ENCODE data around the gene HNF1B.
A peak's percentile ranks its signal among the peaks of the same experiment; 100 is the strongest.

Gene HNF1B

DNA sequence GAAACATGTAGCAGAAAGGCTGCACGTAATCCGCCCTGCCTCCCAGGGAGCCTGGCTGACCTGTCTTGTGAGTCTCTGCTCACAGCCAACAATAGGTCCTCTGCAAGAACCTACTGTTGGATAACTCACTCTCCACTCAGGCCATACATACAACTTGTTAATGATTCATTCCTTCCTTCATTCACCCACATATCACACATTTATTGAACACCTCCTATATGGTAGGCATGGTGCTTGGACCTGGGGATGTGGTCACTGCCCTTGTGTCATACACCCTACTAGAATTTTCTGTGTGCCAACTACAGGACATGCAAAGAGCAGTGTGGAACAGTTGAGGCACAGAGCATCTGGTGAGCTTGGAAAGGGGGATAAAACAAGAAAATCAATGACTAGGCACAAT, 28.1 kb upstream of the HNF1B start:
- Histone ChIP-seq H3K4me3 (no peak overlapping the region), H3K36me3 (replicated peaks) (no peaks in the 10 kb centered on the region), H3K9me3 (peaks cover 4% of the 10 kb centered on the region; the same call in 1 of the 2 replicates), H3K4me1 (no peaks in the 10 kb centered on the region), H3K27me3 (ENCODE audit: low read depth) (no peaks in the 10 kb centered on the region)
- in situ Hi-C loops (cut with MboI; ENCODE audit: low sequenced_read_pairs) = no loop called here
- DNase-seq (ENCODE audit: low spot score in 2 of 2) = no peak

DNA sequence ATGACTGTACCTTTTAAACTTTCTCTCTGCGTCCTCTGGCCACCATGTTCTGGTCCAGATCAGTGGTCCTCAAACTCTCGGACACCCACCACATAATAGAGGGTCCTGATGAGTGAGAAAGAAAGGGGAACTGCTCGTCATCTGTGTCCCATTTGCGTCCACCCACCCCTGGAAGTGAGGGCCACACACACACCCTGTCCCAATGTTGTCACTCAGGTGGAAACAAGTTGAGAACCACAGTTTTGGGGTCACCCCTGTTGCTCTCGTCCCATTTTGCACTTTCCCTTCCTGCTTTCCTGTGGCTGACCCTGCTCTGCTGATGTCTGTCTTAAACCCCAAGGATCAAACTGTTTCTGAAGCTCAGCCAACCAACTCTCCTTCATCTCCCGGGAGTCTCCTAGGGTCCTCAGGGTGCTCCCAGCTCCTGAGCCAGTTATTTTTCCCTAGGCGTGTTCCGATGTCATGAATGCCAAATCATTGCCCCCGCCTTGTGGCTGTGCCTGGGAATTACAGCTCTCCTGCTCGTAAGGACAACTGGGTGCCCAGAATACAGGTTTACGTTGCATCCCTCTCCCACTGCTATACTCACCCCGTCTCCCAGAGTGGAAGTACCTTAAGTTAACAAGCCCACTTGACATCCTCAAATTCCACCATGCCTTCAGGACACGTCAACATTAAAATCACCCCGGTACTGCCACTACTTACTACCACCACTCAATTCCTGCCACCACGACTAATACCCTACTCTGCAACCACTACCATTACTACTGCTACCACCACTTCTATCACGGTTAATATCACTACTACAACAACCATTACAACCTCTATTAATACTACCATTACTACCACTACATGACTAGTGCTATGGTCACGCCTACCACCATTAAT, 26.0 kb upstream of the HNF1B start:
- no peaks in the 10 kb centered on the region for H3K4me1 ChIP-seq
- in situ Hi-C loops (cut with MboI; ENCODE audit: low sequenced_read_pairs) = no loop called here
- peak; percentile 21 to 81 for DNase-seq (ENCODE audit: low spot score in 2 of 2)
- H3K4me3 ChIP-seq = no peak overlapping the region
- H3K36me3 ChIP-seq (replicated peaks) = no peaks in the 10 kb centered on the region
- H3K27me3 ChIP-seq (ENCODE audit: low read depth) = no peaks in the 10 kb centered on the region
- peaks cover 4% of the 10 kb centered on the region; the same call in 1 of the 2 replicates for H3K9me3 ChIP-seq

DNA sequence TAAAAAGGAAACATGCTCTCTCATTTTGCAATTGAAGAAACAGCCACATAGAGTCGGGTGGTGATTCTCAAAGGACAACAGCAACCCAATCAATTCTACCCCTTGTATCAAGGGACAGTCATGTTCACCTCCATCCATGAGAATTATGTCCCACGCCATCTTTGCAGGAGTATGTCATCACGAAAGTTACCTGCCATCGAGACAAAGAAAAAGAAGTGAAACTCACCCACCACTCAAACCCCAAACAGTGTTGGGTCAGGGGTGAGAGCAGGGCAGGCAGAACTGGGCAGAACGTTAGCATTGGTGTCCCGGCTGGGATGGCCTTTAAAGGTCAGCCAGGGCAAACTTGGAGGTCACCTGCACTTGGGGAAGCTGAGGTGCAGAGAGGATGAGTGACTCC, 24.2 kb upstream of the HNF1B start:
- DNase-seq (ENCODE audit: low spot score in 2 of 2) = no peak

DNA sequence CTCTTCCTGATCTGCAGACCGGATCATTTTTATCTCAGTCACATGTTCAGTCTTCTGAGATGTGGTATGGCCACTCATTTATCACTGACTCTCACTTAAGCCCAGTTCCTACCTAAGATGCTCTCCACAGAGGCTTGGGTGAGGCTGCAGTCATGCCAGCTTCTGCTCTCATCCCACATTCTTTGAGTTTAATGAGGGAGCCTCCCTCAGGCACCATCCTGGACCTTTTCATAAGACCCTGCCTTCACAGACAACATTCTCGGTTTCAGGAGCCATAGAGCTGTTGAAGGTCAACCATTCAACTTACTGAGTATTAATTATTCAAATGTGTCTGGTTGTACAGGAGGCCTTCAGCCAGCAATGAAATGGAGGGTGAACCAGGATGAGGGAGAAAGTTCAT, 23.6 kb upstream of the HNF1B start:
- no peak for DNase-seq (ENCODE audit: low spot score in 2 of 2)
- Histone ChIP-seq H3K9me3 (peaks cover 4% of the 10 kb centered on the region; the same call in 1 of the 2 replicates), H3K4me3 (no peak overlapping the region), H3K4me1 (peaks cover 3% of the 10 kb centered on the region; the same call in 1 of the 2 replicates), H3K36me3 (replicated peaks) (no peaks in the 10 kb centered on the region), H3K27me3 (ENCODE audit: low read depth) (no peaks in the 10 kb centered on the region)
- in situ Hi-C loops (cut with MboI; ENCODE audit: low sequenced_read_pairs) = no loop called here

More for the DNA sequence above, 24.2 kb upstream of the HNF1B start:
- H3K27me3 ChIP-seq (ENCODE audit: low read depth) = no peaks in the 10 kb centered on the region
- no peaks in the 10 kb centered on the region for H3K36me3 ChIP-seq (replicated peaks)
- H3K4me3 ChIP-seq = no peak overlapping the region
- peaks cover 3% of the 10 kb centered on the region; the same call in 1 of the 2 replicates for H3K4me1 ChIP-seq
- H3K9me3 ChIP-seq = peaks cover 4% of the 10 kb centered on the region; the same call in 1 of the 2 replicates
- in situ Hi-C loops (cut with MboI; ENCODE audit: low sequenced_read_pairs) = no loop called here

DNA sequence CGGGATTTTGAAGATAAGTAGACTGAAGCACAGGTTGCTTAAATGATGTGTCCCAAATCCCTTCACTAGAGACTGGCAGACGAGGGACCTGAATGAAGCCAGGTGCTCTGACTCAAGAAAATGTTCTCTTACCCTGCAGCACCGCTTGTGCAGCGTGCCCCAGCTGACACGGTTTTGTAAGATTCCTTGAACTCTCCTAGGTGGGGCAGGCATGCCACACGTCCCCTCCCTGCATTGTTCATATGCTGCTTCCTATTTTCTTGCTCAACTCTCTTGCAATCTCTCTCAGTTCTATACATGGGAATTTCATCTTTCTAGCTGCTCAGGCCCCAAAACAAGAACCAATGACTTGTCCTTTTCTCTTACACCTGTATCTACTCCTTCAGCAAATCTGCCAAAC, 22.1 kb upstream of the HNF1B start:
- Histone ChIP-seq H3K4me3 (no peak overlapping the region), H3K27me3 (ENCODE audit: low read depth) (no peaks in the 10 kb centered on the region), H3K36me3 (replicated peaks) (no peaks in the 10 kb centered on the region), H3K4me1 (peaks cover 3% of the 10 kb centered on the region; the same call in 1 of the 2 replicates), H3K9me3 (peaks cover 4% of the 10 kb centered on the region; the same call in 1 of the 2 replicates)
- DNase-seq (ENCODE audit: low spot score in 2 of 2) = no peak
- in situ Hi-C loops (cut with MboI; ENCODE audit: low sequenced_read_pairs) = no loop called here

DNA sequence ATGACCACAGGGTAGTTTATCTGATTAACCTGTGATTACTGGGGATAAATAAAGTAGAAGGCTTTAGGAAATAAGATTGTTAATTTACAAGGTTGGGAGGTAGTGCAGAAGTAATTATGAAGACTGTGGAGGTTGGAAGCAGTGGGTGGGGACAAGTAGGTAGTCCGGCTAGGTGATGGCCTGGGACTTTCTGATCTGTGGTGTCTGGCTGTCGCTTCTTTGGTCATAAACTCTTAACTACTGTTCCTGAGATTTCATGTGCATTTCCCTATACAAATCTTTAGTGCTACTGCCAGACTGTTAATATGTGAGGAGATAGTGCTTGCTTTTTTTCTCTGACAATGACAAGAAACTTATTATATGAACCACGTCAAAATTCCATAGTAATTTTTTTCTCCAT, 19.5 kb upstream of the HNF1B start:
- peaks cover 4% of the 10 kb centered on the region; the same call in 1 of the 2 replicates for H3K9me3 ChIP-seq
- H3K4me1 ChIP-seq = peaks cover 3% of the 10 kb centered on the region; the same call in 1 of the 2 replicates
- no peaks in the 10 kb centered on the region for H3K27me3 ChIP-seq (ENCODE audit: low read depth)
- no peak overlapping the region for H3K4me3 ChIP-seq
- DNase-seq (ENCODE audit: low spot score in 2 of 2) = no peak
- in situ Hi-C loops (cut with MboI; ENCODE audit: low sequenced_read_pairs) = no loop called here
- H3K36me3 ChIP-seq (replicated peaks) = no peaks in the 10 kb centered on the region

DNA sequence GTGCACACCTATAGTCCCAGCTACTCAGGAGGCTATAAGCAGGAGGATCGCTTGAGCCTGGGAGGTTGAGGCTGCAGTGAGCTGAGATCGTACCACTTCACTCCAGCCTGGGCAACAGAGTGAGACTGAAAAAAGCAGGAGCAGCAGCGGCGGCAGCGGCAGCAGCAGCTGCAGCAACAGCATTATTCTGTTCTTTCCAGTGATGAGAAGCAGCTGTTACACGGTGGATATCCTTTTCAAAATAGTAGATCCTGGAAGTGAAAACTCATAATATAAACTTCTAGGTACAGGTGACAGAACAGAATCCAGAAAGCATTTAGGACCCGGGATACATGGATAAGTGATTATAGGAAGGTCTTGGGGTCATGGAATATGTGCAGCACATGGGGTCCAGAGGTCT, 17.8 kb upstream of the HNF1B start:
- H3K27me3 ChIP-seq (ENCODE audit: low read depth) = no peaks in the 10 kb centered on the region
- in situ Hi-C loops (cut with MboI; ENCODE audit: low sequenced_read_pairs) = no loop called here
- no peaks in the 10 kb centered on the region for H3K9me3 ChIP-seq
- H3K4me3 ChIP-seq = no peak overlapping the region
- H3K36me3 ChIP-seq (replicated peaks) = no peaks in the 10 kb centered on the region
- no peak for DNase-seq (ENCODE audit: low spot score in 2 of 2)
- H3K4me1 ChIP-seq = peaks cover 3% of the 10 kb centered on the region; the same call in 1 of the 2 replicates

DNA sequence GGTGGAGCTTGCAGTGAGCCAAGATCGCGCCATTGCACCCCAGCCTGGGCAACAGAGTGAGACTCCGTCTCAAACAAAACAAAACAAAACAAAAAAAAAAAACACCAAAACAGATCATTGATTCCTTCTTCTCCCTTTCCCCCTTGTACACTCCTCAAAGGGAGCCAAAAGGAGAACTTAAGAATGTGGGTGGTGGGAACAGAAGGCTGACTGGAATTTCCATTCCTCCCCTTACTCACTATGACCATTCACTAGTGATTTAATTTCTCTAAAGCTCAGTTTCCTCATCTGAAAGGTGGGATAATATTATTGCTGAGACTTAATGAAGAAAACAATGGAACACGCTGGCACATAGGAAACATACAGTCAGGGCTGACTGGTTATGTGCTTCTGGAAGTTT, 17.1 kb upstream of the HNF1B start:
- DNase-seq (ENCODE audit: low spot score in 2 of 2) = no peak
- H3K4me1 ChIP-seq = peaks cover 3% of the 10 kb centered on the region; the same call in 1 of the 2 replicates
- no peak overlapping the region for H3K4me3 ChIP-seq
- in situ Hi-C loops (cut with MboI; ENCODE audit: low sequenced_read_pairs) = no loop called here
- H3K27me3 ChIP-seq (ENCODE audit: low read depth) = no peaks in the 10 kb centered on the region
- H3K9me3 ChIP-seq = no peaks in the 10 kb centered on the region
- H3K36me3 ChIP-seq (replicated peaks) = no peaks in the 10 kb centered on the region

DNA sequence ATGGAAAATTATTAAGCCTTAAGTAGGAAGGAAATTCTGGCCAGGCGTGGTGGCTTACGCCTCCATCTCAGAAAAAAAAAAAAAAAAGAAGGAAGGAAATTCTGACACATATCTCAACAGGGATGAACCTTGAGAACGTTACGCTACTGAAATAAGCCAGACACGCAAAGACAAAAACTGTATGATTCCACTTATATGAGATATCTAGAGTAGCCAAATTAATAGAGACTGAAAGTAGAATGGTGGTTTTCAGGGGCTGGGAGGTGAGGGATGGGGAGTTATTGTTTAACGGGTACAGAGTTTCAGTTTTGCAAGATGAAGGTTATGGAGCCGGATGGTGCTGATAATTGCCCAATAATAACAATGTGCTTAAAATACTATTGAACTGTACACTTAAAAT, 16.2 kb upstream of the HNF1B start:
- in situ Hi-C loops (cut with MboI; ENCODE audit: low sequenced_read_pairs) = no loop called here

DNA sequence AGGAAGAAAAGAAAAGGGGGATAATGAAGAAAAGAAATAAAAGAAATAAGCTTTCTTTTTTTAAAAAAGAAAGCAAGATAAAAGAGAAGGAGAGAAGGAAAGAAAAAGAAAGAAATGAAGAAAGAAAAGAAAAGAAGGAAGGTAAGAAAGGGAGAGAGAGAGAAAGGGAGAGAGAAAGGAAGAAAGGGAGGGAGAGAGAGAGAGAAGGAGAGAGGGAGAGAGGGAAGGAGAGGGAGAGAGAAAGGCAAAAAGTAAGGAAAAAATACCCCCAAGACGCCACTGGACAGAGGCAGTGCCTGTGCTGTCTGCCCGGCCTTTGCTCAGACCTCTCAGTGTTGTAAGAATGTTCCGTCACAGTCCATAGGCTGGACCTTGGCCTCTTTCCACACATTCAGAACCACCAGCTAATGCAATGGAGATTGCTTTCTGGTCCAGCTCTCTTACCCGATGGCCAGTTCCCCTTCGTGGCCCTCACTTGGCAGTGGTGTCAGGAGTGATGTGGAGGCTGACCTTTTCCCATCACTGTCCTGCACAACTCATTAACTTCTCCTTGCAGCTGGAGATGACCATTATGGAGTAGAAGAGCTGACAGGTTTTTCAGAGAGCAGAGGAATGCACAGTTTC, 14.3 kb upstream of the HNF1B start:
- H3K36me3 ChIP-seq (replicated peaks) = no peaks in the 10 kb centered on the region
- in situ Hi-C loops (cut with MboI; ENCODE audit: low sequenced_read_pairs) = no loop called here
- no peaks in the 10 kb centered on the region for H3K27me3 ChIP-seq (ENCODE audit: low read depth)
- H3K4me1 ChIP-seq = no peaks in the 10 kb centered on the region
- no peaks in the 10 kb centered on the region for H3K9me3 ChIP-seq
- no peak for DNase-seq (ENCODE audit: low spot score in 2 of 2)
- H3K4me3 ChIP-seq = no peak overlapping the region

More for the DNA sequence above, 16.2 kb upstream of the HNF1B start:
- Histone ChIP-seq H3K9me3 (no peaks in the 10 kb centered on the region), H3K36me3 (replicated peaks) (no peaks in the 10 kb centered on the region), H3K27me3 (ENCODE audit: low read depth) (no peaks in the 10 kb centered on the region), H3K4me1 (peaks cover 3% of the 10 kb centered on the region; the same call in 1 of the 2 replicates), H3K4me3 (no peak overlapping the region)
- no peak for DNase-seq (ENCODE audit: low spot score in 2 of 2)

DNA sequence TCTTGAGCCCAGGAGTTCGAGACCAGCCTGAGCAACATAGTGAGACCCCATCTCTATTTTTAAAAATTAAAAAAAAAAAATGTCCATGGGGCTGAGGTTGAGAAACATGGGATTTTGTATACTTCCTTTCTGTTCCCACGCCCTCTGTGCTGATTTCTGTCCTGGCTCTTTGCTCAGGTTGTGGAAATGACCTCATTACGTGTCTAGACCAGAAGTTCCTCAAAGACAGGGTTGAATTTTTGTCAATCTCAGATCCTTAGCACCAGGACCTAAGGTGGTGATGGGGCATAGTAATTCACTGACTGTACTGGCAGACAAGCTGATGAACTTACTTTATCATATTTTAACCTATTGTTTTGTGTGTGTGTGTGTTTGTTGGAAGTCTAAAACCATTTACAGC, 11.2 kb upstream of the HNF1B start:
- no peaks in the 10 kb centered on the region for H3K27me3 ChIP-seq (ENCODE audit: low read depth)
- in situ Hi-C loops (cut with MboI; ENCODE audit: low sequenced_read_pairs) = no loop called here
- no peak overlapping the region for H3K4me3 ChIP-seq
- no peaks in the 10 kb centered on the region for H3K36me3 ChIP-seq (replicated peaks)
- H3K4me1 ChIP-seq = no peaks in the 10 kb centered on the region
- DNase-seq (ENCODE audit: low spot score in 2 of 2) = no peak
- no peaks in the 10 kb centered on the region for H3K9me3 ChIP-seq

DNA sequence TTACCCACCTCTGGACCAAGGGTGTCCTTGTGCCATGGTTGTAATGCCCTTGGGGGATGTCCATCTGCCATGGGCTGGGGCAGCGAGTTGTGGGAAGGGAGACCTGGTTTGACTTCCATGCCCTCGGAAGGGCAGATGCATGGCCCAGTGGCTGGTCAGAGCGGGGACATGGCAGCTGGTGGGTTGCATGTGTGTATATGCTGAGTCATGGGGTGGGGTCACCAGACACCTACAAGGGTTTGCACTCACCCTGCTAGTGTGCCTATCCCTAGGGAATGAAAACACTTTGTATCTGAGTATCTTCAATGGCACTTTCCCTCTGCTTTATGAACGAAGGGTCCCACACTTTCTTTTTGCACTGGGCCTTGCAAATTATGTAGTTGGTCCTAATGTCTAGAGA, 10.6 kb upstream of the HNF1B start:
- H3K4me1 ChIP-seq = no peaks in the 10 kb centered on the region
- no peaks in the 10 kb centered on the region for H3K27me3 ChIP-seq (ENCODE audit: low read depth)
- in situ Hi-C loops (cut with MboI; ENCODE audit: low sequenced_read_pairs) = no loop called here
- no peak overlapping the region for H3K4me3 ChIP-seq
- no peak for DNase-seq (ENCODE audit: low spot score in 2 of 2)
- H3K36me3 ChIP-seq (replicated peaks) = no peaks in the 10 kb centered on the region
- no peaks in the 10 kb centered on the region for H3K9me3 ChIP-seq

DNA sequence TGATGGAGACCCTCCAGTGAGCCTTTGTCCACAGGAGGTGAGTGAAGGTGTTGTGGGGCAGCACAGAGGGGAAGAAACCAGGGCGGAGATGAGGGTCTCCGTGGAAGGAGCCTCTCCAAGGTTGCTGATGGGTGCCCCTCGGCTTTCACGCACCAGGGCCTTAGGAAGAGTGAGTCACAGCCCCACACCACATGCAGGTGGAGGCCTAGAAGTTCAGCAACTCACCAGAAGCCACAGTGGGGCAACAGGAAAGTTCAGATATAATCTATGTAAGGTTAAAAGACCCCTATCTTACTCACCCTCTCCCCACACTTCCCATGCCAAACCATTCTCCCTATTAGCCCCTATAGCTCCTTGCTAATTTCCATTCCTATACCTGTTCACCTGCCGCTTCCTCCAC, 9.5 kb upstream of the HNF1B start:
- H3K4me1 ChIP-seq = no peaks in the 10 kb centered on the region
- H3K4me3 ChIP-seq = no peak overlapping the region
- in situ Hi-C loops (cut with MboI; ENCODE audit: low sequenced_read_pairs) = no loop called here
- no peak for DNase-seq (ENCODE audit: low spot score in 2 of 2)
- H3K9me3 ChIP-seq = no peaks in the 10 kb centered on the region
- H3K27me3 ChIP-seq (ENCODE audit: low read depth) = no peaks in the 10 kb centered on the region
- H3K36me3 ChIP-seq (replicated peaks) = no peaks in the 10 kb centered on the region

DNA sequence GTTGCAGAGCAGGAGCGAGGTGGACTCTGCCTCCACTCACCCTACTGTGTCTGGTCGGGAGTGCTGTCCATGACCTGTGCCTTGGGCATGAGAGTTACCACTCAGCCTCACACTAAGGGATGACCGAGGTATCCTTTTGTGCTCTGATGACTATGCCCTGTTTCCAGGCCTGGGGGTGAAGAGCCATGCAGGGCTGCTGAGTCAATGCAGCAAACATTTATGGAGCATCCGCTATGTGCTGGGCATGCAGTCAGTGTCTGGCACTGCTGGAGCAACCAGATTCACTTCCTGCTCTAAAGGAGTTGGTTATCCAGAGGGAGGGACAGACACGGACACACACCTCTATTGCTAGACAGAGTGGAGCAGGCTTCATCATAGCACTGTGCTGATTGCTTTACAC, 7.6 kb upstream of the HNF1B start:
- no peak for DNase-seq (ENCODE audit: low spot score in 2 of 2)
- Histone ChIP-seq H3K4me1 (no peaks in the 10 kb centered on the region), H3K9me3 (no peaks in the 10 kb centered on the region), H3K36me3 (replicated peaks) (no peaks in the 10 kb centered on the region), H3K27me3 (ENCODE audit: low read depth) (peaks cover 7% of the 10 kb centered on the region), H3K4me3 (no peak overlapping the region)
- in situ Hi-C loops (cut with MboI; ENCODE audit: low sequenced_read_pairs) = no loop called here

Data from HAP-1 (cell line).